ENCODE data around the gene NPHP4. TPM values are rescaled to one million over a fixed set of nuclear protein-coding genes. Genes with fewer than 3 reads are reported as not detected.

The NPHP4 gene
- total and polyA plus RNA-seq, 2 donors (not counting 3 experiments of a cell fraction or from before 2014, with no cell fraction given): 4.4 to 11.7 TPM

DNA sequence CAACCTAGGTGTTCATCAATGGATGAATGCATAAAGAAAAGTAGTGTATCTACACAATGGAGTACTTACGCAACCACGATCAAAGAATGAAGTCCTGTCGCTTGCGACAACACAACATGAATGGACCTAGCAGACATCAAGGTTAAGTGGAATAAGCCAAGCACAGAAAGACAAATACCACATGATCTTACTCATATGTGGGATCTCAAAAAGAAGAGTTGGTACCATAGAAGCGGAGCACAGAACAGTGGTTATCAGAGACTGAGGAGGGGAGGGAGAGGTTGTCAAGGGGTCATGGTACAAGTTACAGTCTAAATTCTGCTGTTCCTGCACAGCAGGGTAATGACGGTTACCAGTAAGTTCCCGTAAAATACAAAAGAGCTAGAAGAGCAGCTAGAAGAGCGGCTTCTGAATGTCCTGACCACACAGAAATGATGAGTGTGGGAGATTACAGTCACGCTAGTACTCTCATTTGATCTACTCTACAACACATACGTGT lies 36.7 kb downstream of the NPHP4 start:
- Histone ChIP-seq H3K9ac (replicated peaks; ENCODE audit: extremely low read depth, insufficient read depth, low read length) (no peak overlapping the region), H3K9me1 (replicated peaks; ENCODE audit: control insufficient read depth, extremely low read depth, insufficient read depth, low read length) (no peaks in the 10 kb centered on the region), H3K4me1 (ENCODE audit: control insufficient read depth, extremely low read depth, insufficient read depth, low read length) (no peaks in the 10 kb centered on the region), H3K27me3 (ENCODE audit: control insufficient read depth in 2 of 2, insufficient read depth in 2 of 2, low read length in 2 of 2) (no peaks in the 10 kb centered on the region), H3K4me3 (replicated peaks in 1 of 3; ENCODE audit: insufficient read depth in 1 of 3, low read depth in 1 of 3, low read length in 3 of 3) (no peak overlapping the region), H3K79me2 (ENCODE audit: control insufficient read depth, insufficient read depth, low read length) (no peaks in the 10 kb centered on the region), H2AFZ (ENCODE audit: low read depth, low read length) (no peak overlapping the region), H3K27ac (ENCODE audit: insufficient read depth, low read depth, low read length) (no peak overlapping the region), H3K4me2 (ENCODE audit: insufficient read depth, low read length) (no peak overlapping the region), H3K36me3 (ENCODE audit: control insufficient read depth in 2 of 2, extremely low read depth in 1 of 2, insufficient read depth in 2 of 2, low read length in 2 of 2) (peaks cover 0 to 2% of the 10 kb centered on the region in 2 experiments), H4K20me1 (replicated peaks; ENCODE audit: control insufficient read depth, extremely low read depth, insufficient read depth, low read length) (no peaks in the 10 kb centered on the region), H3K9me3 (replicated peaks; ENCODE audit: control insufficient read depth, insufficient read depth, low read length) (no peaks in the 10 kb centered on the region)
- BruUV-seq (replicated peaks): no TSS peak
- POLR2A ChIA-PET: no interaction called here
- CTCF ChIA-PET: interaction anchor here (1.2 kb wide), 1 partner anchor 18 kb away, joined by 3 read pairs; no protein-coding TSS in a partner anchor
- DNase-seq (ENCODE audit: low read depth, low spot score) (no peak), FAIRE-seq (no peak)
- dilution Hi-C loops (cut with MboI; ENCODE audit: extremely low pct_ligation_motif_present, low sequenced_read_pairs) (no loop called here), intact Hi-C loops (cut with micrococcal nuclease) (no loop called here)
- TF ChIP-seq FOS (IDR thresholded peaks at IDR 0.05; ENCODE audit: borderline replicate concordance, insufficient read depth, low read length) (no peak), JUN (IDR thresholded peaks at IDR 0.05; ENCODE audit: borderline replicate concordance, insufficient read depth, insufficient read length, low read depth) (no peak), EZH2 (IDR thresholded peaks at IDR 0.05; ENCODE audit: borderline replicate concordance, low read depth, low read length, severe bottlenecking) (no peak), MYC (IDR thresholded peaks at IDR 0.05; ENCODE audit: low read depth, low read length) (no peak), GATA2 (IDR thresholded peaks at IDR 0.05; ENCODE audit: insufficient read depth, insufficient read length, low read depth, low read length) (no peak), POLR2A (IDR thresholded peaks at IDR 0.05; ENCODE audit: low read depth, low read length) (no peak), POLR2AphosphoS5 (IDR thresholded peaks at IDR 0.05; ENCODE audit: insufficient read depth, low read depth, low read length) (no peak)
- TF ChIP-seq, protein P1, sequence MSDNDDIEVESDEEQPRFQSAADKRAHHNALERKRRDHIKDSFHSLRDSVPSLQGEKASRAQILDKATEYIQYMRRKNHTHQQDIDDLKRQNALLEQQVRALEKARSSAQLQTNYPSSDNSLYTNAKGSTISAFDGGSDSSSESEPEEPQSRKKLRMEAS (IDR thresholded peaks at IDR 0.05; ENCODE audit: insufficient read depth, insufficient read length): no peak
- TF ChIP-seq, protein P2, sequence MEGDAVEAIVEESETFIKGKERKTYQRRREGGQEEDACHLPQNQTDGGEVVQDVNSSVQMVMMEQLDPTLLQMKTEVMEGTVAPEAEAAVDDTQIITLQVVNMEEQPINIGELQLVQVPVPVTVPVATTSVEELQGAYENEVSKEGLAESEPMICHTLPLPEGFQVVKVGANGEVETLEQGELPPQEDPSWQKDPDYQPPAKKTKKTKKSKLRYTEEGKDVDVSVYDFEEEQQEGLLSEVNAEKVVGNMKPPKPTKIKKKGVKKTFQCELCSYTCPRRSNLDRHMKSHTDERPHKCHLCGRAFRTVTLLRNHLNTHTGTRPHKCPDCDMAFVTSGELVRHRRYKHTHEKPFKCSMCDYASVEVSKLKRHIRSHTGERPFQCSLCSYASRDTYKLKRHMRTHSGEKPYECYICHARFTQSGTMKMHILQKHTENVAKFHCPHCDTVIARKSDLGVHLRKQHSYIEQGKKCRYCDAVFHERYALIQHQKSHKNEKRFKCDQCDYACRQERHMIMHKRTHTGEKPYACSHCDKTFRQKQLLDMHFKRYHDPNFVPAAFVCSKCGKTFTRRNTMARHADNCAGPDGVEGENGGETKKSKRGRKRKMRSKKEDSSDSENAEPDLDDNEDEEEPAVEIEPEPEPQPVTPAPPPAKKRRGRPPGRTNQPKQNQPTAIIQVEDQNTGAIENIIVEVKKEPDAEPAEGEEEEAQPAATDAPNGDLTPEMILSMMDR (IDR thresholded peaks at IDR 0.05; ENCODE audit: extremely low read depth in 1 of 2, insufficient read depth in 1 of 2, low read depth in 1 of 2, low read length in 2 of 2): no peak

Data from endothelial cell of umbilical vein (primary cell).